ENCODE measurements around the gene WWC1. TPM values are rescaled to one million over a fixed set of nuclear protein-coding genes. Genes with fewer than 3 reads are reported as not detected.
"Not testable (repeated sequence)": the region's sequence is repeated elsewhere in the genome, so short reads cannot be mapped to it uniquely, and the experiment has no call there.

The WWC1 gene
- total RNA-seq, 1 experiment from 2014 or later: 3.2 TPM

- DNase-seq (ENCODE audit: low spot score): no peak
Measured at GRCh38 chr5:168307925-168308584, 16.6 kb downstream of the WWC1 start.

DNA sequence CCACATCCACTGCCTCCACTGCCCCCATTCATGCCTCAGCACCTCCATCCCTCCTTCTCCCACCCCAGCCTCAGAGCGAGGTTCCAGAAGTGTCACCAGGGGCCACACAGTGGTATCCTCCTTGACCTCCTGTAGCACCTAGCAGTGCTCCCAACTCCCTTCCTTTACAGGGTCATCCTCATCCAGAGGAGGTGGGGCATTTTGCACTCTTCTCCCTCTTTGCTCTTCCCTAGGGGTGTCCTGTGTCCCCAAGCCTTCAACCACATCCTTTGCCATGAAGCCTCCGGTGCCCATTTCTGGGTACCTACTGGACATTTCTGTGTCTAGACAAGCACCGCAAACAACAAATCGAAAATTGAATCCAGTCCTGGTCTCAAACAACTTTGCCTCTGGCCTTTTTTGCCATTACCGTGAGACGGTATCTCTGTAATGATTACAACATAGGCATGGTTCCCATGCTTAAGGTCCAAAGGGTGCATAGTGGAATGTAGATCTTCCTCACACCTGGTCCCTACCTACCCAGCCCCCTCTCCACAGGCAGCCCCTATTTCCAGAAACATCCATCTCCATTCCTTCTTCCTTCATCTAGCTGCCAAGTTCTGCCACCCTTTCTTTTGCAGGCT is 17.6 kb downstream of the WWC1 start:
- DNase-seq (ENCODE audit: low spot score): no peak

GRCh38 chr5:168310541-168310940 is 19.1 kb downstream of the WWC1 start:
- DNase-seq (ENCODE audit: low spot score): not testable (repeated sequence)

- DNase-seq (ENCODE audit: low spot score): no peak
Measured at GRCh38 chr5:168311061-168311566, 19.7 kb downstream of the WWC1 start.

DNA sequence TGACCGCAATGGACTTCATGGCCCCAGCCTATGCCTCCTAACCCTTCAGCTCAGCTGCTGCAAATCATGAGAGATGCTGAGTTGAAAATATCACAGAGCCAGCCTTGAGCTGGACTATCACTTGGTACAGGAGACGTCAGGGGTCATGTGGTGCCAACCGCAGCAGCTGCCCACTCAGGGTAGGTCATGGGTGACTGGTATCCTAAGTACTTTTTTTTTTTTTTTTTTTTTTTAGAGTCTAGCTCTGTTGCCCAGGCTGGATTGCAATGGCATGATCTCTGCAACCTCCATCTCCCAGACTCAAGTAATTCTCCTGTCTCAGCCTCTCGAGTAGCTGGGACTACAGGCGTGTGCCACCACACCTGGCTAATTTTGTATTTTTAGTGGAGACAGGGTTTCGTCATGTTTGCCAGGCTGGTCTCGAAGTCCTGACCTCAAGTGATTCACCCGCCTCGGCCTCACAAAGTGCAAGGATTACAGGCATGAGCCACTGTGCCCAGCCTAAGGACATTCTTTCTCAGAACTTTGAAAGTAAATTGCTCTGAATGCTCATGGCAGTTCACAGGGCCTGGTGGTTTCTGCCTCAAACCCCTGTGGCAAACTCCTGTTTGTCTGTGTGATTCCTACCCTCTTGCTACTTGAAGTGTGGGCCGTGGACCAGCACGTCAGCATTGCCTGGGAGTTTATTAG is 21.3 kb downstream of the WWC1 start:
- DNase-seq (ENCODE audit: low spot score): no peak

- no peak for DNase-seq (ENCODE audit: low spot score)
Measured at GRCh38 chr5:168313596-168314204, 22.3 kb downstream of the WWC1 start.

- DNase-seq (ENCODE audit: low spot score): peak; percentile 58
Measured at GRCh38 chr5:168314735-168315411, 23.4 kb downstream of the WWC1 start.

DNA sequence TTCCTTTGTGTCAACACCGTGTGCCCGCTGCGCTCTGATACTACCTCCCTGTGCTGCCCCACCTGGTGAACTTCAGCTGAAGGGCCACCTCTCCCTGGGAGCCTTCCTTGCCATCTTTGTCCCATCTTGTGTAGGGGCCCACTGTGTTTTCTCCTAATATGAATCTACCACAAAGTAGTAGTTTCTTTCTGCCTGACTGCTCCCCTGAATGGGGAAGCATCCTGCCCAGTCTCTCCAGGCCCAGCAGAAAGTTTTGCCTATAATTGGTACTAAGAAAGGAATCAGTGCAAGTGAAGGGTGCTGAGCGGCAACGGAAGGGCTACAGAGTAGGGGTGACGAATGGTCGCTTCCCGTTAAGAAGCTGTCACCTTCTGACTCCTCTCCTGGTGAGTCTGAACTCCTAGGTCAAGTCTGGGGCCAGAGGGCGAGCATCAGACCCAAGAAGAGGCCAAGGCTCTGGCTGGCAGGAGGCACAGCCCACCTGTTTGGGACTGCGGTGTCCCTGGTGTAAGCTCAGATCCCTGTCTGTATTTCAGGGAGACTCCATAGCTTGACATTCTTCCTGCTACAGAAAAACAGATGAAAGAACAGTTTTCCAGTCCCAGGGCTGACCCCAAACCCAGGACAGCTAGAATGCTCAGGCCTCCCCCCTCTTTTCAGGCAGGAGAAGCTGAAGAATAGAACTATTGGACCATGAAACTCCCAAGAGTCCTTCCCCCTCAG is 24.1 kb downstream of the WWC1 start:
- DNase-seq (ENCODE audit: low spot score): no peak

- DNase-seq (ENCODE audit: low spot score): no peak
Measured at GRCh38 chr5:168316139-168316578, 24.7 kb downstream of the WWC1 start.

DNA sequence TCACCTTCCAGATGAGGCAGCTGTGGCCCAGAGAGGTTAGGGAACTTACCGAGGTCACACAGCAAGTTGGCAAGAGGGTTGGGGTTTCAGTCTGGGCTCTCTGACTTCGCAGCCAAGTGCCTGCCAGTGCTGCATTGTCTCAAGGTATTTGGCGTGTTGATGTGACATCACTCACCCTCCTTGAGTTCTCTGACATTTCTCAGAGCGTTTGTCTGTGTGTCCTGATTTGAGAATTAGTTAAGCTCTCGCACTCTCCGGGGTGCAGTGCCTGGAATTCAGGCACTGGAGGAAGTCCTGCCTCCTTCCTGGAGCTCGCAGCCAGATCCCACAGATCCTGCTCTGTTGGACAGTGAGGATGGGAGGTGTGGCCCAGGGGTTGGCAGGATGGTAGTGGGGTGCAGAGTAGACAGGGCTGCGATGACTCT is 25.7 kb downstream of the WWC1 start:
- DNase-seq (ENCODE audit: low spot score): no peak

GRCh38 chr5:168317521-168318147 is 26.2 kb downstream of the WWC1 start:
- peak; percentile 87 for DNase-seq (ENCODE audit: low spot score)

GRCh38 chr5:168318240-168318639 is 26.8 kb downstream of the WWC1 start:
- DNase-seq (ENCODE audit: low spot score): no peak

GRCh38 chr5:168319774-168320173 is 28.3 kb downstream of the WWC1 start:
- no peak for DNase-seq (ENCODE audit: low spot score)

DNA sequence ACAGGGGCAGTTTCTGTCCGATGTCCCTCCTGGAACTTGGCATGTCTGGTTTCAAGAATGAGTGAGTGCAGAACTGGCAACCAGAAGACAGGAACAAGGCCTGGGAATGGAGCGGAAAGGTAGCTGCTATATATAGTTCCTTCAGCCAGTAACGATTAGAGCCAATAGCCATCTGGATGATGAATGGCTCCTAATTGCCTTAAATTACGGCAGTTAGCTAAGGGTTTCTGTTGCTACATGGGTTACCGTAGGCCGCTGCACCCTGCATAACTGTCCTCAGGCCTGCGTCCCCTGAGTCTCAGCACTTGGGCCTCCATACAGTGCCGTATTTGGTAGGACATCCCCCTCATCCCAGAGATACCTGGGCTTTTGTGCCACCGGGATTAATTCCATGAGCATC is 29.4 kb downstream of the WWC1 start:
- no peak for DNase-seq (ENCODE audit: low spot score)

DNA sequence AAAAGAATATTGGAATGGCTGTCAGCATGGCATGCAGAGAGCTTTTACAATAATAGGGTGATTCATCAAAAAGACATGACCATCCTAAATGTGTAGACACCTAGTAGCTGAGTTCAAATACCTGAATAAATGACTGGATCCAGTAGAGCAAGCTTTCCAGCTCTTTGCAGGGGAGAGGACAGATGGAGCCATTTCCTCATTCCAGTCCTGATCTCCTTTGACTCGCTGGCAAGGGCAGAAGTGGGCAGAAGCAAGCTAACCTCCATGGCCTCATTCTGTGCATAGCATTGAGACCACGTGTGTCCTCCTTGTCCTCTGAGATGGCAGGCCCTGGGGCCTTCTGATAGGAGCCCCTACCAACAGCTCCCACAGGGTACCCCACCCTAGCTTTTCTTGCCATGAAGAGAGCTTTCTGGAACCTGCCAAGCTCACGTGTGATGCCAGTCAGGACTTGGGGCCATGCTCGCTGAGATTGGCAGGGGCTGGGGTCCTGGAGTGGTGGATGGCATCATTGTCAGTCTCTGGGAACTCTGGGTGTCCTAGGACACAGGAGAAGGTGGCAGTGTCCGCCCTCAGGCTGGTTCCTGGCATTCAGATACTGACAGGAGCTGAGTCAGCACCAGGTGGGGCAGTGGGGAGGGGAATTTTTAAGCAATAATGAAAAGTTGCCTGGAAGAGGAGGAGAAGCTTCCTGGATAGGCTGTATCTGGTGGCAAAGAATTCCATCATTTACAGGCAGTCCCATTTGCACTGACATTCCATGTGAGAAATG is 33.6 kb downstream of the WWC1 start:
- DNase-seq (ENCODE audit: low spot score): no peak

DNA sequence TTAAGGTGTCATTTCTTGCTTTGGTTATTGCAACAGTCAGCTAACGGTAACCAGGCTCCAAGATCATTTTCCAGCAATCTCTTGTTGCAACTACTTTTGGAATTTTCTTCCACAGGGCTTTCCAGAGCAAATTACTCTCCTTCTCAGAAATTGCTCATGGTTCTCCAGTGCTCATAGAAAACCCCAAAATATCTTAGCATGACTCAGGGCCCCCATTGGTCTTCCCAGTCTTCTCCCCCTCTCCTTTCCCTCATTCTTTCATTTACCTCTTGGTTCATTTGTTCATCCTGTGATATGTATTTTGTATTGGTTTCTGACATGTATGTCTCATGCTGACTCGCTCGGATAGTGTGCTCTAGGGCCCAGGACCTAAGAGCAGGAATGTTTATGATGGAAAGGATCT is 35.6 kb downstream of the WWC1 start:
- DNase-seq (ENCODE audit: low spot score): no peak

- no peak for DNase-seq (ENCODE audit: low spot score)
Measured at GRCh38 chr5:168327451-168327850, 36.0 kb downstream of the WWC1 start.

- DNase-seq (ENCODE audit: low spot score): no peak
Measured at GRCh38 chr5:168327994-168328393, 36.5 kb downstream of the WWC1 start.

DNA sequence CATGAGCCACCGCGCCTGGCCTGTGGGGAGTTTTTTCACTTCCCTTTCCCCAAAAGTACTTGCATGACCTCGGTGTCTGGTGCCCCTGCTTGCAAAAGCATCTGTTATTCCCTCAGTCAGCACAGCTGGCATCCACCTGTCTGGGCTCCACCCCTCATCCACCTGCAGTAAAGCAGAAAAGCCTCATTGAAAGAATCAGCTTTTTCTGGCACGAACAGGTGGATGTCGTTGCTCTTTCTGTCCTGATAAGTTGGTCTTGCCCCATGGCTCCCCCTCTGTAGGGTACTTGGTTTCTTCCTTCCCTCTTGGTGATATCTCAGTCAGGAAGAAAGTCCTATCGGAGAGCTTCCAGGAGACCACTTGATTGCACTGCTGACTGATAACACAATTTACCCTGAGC is 37.4 kb downstream of the WWC1 start:
- DNase-seq (ENCODE audit: low spot score): no peak

DNA sequence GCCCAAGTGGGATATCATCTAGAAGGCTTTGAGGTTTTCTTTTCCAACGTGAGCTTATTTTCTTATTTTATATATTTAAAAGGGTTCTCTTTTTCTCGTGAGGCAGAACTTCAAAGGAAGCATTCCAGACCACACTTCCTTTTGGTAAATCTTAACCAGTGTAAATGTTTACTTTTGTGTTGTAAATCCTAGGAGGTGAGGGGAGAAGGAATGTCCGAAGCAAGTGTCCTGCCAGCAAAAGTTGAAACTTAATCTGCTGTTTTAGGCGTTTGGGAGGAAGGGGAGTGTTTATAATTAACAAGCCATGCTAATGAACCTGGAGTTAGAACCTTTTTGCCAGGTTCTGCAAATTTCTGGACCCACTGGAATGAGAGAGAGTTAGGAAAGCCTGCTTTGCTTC is 37.9 kb downstream of the WWC1 start:
- no peak for DNase-seq (ENCODE audit: low spot score)

Data from H4 (cell line).